Type B pancreatic cell (in vitro differentiated cells): ENCODE data around the gene STRIP2. TPM values are rescaled to one million over a fixed set of nuclear protein-coding genes. Genes with fewer than 3 reads are reported as not detected.
"Not testable (repeated sequence)": the region's sequence is repeated elsewhere in the genome, so short reads cannot be mapped to it uniquely, and the experiment has no call there.

Experiments
- DNase-seq: peaks from one replicate; pipeline ENCODE4 v3.0.0; 2021; ENCODE audit warnings: mixed read lengths; ENCODE audit not compliant: unreplicated experiment; ENCODE audit errors: extremely low spot score
- H3K27ac Mint-ChIP-seq: 2 replicates; pipeline ENCODE4 v1.8.0; 2021; ENCODE audit warnings: mild to moderate bottlenecking, mixed read lengths
- H3K27me3 Mint-ChIP-seq: 2 replicates; pipeline ENCODE4 v1.8.0; 2021; ENCODE audit warnings: mixed read lengths
- H3K36me3 Mint-ChIP-seq: 2 replicates; pipeline ENCODE4 v1.8.0; 2021; ENCODE audit warnings: mixed read lengths
- H3K4me1 Mint-ChIP-seq: one replicate; pipeline ENCODE4 v1.8.0; 2021; ENCODE audit warnings: mixed read lengths; ENCODE audit not compliant: unreplicated experiment
- H3K4me3 Mint-ChIP-seq: 2 replicates; pipeline ENCODE4 v1.8.0; 2021; ENCODE audit warnings: mild to moderate bottlenecking, mixed read lengths
- H3K9me3 Mint-ChIP-seq: 2 replicates; pipeline ENCODE4 v1.8.0; 2021; ENCODE audit warnings: mixed read lengths
- CTCF ChIP-seq: fragments of 200-600 bp; sonication (generic); conservative IDR thresholded peaks from 2 replicates; pipeline ENCODE4 v1.5.0; 2021; ENCODE audit warnings: antibody characterized with exemption, mild to moderate bottlenecking
- total RNA-seq: library from RNA; stranded (reverse); gene quantifications from 2 replicates; pipeline ENCODE4 v1.2.1, GENCODE V29; 2021; ENCODE audit warnings: low replicate concordance

Gene STRIP2
- total RNA-seq, 1 donor from 2014 or later, result 8.7 TPM

DNA sequence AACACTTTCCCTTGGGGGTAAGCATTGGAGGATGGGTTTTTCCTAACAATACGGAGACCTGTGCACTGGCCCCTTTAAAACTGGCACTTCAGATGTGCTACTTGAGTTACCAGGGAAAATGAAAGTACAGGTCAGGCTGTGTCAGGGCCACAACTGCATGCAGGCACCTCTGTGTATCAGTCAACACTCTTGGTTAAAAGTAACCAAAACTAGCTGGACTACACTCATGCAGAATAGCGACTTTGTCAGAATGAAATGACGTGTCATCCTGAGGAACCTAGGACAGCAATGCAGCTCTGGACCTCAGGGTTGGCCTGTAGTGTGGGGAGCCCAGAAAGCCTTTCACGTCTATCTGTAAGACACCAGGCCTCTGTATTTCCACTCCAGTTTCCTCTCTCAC is 34.3 kb downstream of the STRIP2 start:
- Mint-ChIP-seq H3K4me3 (no peak overlapping the region), H3K9me3 (no peaks in the 10 kb centered on the region), H3K27me3 (no peaks in the 10 kb centered on the region), H3K27ac (no peak overlapping the region), H3K4me1 (no peaks in the 10 kb centered on the region), H3K36me3 (no peaks in the 10 kb centered on the region)
- DNase-seq, result no peak
- TF ChIP-seq CTCF, result no peak

DNA sequence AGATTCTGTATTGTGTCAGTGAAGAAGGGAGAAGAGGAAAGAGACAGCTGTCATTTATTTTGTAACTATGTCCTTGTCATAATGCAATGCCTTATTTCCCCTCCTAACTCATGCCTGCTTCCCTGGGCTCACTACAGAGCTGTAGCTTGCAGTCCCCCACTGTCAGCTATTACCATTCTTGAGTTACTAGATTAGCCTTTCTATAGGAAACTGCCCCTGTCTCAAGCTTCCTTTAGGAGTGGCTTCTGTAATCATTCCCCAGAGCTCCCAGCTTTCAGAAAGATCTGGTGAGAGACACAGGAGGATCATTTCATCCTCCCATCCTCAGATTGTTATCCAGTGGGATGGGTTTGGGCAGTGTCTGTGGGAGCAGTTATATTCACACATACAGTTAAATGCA is 35.7 kb downstream of the STRIP2 start:
- no peak overlapping the region for H3K27ac Mint-ChIP-seq
- no peak overlapping the region for H3K4me3 Mint-ChIP-seq
- H3K36me3 Mint-ChIP-seq, result peaks cover 1% of the 10 kb centered on the region
- DNase-seq, result no peak
- H3K4me1 Mint-ChIP-seq, result no peaks in the 10 kb centered on the region
- no peaks in the 10 kb centered on the region for H3K9me3 Mint-ChIP-seq
- no peaks in the 10 kb centered on the region for H3K27me3 Mint-ChIP-seq
- TF ChIP-seq CTCF, result no peak

DNA sequence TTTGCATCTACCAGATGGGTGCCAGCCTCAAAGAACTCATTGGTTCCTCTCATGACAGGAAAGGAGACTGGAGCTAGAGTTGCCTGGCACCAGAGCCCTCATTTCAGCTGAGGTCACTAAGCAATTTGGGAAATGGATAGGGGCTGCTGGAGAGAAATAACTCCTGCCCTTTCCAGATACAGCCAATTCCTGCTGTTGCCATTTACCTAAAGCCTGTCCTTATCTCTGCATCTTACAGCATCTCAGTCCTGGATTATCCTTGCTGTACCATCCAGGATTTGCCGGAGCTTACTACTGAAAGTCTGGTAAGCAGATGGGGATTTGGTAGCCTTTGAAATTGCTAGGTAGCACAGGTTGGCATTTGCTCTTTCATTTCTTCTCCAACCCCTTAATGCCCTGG is 36.2 kb downstream of the STRIP2 start:
- no peak for TF ChIP-seq CTCF
- no peaks in the 10 kb centered on the region for H3K4me1 Mint-ChIP-seq
- no peaks in the 10 kb centered on the region for H3K9me3 Mint-ChIP-seq
- H3K4me3 Mint-ChIP-seq, result no peak overlapping the region
- H3K36me3 Mint-ChIP-seq, result peaks cover 3% of the 10 kb centered on the region
- no peak overlapping the region for H3K27ac Mint-ChIP-seq
- no peak for DNase-seq
- H3K27me3 Mint-ChIP-seq, result no peaks in the 10 kb centered on the region

GRCh38 chr7:129471402-129471827 is 37.2 kb downstream of the STRIP2 start:
- no peaks in the 10 kb centered on the region for H3K9me3 Mint-ChIP-seq
- DNase-seq, result no peak
- H3K4me3 Mint-ChIP-seq, result no peak overlapping the region
- H3K27ac Mint-ChIP-seq, result no peak overlapping the region
- H3K27me3 Mint-ChIP-seq, result no peaks in the 10 kb centered on the region
- no peak for TF ChIP-seq CTCF
- no peaks in the 10 kb centered on the region for H3K4me1 Mint-ChIP-seq
- peaks cover 3% of the 10 kb centered on the region for H3K36me3 Mint-ChIP-seq

- DNase-seq, H3K27ac Mint-ChIP-seq, H3K9me3 Mint-ChIP-seq, H3K4me3 Mint-ChIP-seq, H3K36me3 Mint-ChIP-seq, H3K4me1 Mint-ChIP-seq, H3K27me3 Mint-ChIP-seq: not testable (repeated sequence)
Observed at GRCh38 chr7:129475931-129476330, 41.7 kb downstream of the STRIP2 start.

GRCh38 chr7:129476398-129476797 is 42.2 kb downstream of the STRIP2 start:
- H3K4me3 Mint-ChIP-seq, H3K4me1 Mint-ChIP-seq, H3K27ac Mint-ChIP-seq, H3K36me3 Mint-ChIP-seq, H3K27me3 Mint-ChIP-seq, H3K9me3 Mint-ChIP-seq, DNase-seq: not testable (repeated sequence)

- no peak for DNase-seq
- Mint-ChIP-seq H3K36me3 (peaks cover 5% of the 10 kb centered on the region), H3K9me3 (no peaks in the 10 kb centered on the region), H3K27me3 (no peaks in the 10 kb centered on the region), H3K27ac (no peak overlapping the region), H3K4me3 (no peak overlapping the region), H3K4me1 (no peaks in the 10 kb centered on the region)
- TF ChIP-seq CTCF, result no peak
Observed at GRCh38 chr7:129479831-129480230, 45.6 kb downstream of the STRIP2 start.
